CD1c-positive myeloid dendritic cell (primary cell): Measurements from ENCODE around the gene NTHL1.
A peak's percentile ranks its signal among the peaks of the same experiment; 100 is the strongest.

Experiments
- DNase-seq: peaks from one replicate; pipeline ENCODE4 v3.0.0-alpha.2; 2016; ENCODE audit errors: extremely low spot score

NTHL1 gene

DNA sequence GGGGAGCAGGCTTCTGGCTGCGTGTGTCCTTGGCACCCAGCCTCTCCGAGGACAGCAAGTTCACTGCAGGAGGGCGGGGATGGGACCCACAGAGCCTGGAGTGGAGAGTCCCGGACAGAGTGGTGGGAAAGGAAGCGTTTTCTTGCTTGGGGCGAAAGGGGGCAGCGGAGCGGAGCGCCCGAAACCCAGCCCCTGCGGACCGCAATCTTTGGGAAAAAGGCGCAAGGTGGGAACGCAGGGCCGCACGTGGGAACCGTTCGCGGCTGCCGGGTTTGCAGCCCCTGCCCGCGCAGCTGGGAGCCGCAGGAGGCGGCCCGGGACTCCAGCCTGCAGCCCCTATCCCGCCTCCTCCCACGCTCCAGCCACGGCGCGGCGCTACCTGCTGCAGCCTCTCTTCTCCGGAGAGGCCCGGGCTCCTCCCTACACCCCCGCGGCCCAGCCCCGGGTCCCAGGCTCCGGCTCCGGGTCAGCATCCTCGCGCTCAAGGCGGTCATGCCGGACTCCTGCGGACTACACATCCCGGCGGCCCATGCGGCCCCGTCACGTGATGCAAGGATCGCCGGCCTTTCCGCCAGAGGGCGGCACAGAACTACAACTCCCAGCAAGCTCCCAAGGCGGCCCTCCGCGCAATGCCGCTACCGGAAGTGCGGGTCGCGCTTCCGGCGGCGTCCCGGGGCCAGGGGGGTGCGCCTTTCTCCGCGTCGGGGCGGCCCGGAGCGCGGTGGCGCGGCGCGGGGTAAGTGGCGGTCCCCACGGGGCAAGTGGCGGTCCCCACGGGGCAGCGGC is at the start of gene NTHL1, which contains the start of gene TSC2:
Gene NTHL1 (minus strand): TSS at position 505 of the 786 bp plus-strand sequence. CDS start 11 bp downstream, at position 494.
Gene TSC2 (plus strand): TSS at position 656 of the 786 bp plus-strand sequence. CDS start 631 bp downstream, outside the sequence.
- DNase-seq, result peak; percentile 97

DNA sequence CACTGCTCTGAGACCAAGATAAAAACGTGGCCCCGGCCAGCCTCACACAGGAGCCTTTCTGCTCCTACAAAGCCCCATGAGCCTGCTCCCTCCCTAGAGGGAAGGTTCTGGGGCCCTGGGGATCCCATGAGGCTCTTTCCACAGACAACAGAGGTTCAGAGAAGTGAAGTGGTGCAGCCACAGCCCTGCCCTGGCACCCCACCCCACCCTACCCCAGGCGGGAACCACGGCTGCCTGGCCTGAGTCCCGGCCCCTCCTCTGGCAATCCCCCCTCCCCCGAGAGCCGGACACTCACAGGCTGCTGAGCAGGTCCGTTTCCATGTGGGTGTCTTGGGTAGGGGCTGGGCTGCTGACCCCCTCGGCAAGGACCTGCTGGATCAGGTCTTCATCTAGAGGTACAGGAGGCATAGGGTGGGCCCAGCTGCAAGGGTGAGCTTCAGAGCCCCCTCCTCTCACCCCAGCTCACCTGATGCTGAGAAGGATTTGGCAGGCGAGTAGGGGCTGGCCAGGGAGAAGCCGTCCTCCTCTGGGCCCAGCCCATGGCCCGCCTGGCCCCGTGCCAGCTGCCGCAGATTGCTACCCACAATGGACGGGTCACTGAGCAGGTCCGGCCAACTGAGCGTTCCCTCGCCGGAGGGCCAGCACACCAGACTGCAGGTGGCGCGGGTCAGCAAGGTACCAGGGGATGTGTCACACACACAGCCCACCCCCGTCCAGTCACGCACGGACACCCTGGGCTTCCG is 49.4 kb upstream of the NTHL1 start:
- DNase-seq, result no peak

DNA sequence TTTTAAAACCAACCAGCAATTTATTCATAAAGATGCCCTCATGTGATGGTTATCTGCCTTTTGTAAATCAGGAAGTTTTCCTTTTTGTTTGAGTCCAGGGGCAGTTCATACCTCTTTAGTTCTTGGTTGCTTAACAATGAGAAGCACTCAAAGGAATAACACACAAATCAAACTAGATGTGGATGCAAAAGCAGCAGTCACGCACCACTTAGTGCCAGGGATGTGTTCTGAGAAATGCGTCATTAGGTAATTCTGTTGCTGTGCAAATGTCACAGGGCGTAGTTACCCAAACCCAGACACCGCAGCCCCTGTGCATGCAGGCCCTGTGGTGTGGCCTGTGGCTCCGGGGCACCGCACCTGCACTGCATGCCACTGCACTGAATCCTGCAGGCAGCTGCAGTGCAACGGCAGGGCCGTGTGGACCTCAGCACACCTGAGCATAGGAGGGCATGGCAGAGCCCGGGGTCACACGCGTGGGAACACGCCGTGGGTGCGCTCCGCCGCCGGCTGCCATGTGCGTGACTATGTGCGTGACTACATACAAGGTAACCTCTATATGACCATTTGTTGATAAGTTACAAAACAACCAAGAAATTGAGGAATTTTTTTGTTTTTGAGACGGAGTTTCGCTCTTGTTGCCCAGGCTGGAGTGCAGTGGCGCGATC is 48.4 kb upstream of the NTHL1 start:
- no peak for DNase-seq

DNA sequence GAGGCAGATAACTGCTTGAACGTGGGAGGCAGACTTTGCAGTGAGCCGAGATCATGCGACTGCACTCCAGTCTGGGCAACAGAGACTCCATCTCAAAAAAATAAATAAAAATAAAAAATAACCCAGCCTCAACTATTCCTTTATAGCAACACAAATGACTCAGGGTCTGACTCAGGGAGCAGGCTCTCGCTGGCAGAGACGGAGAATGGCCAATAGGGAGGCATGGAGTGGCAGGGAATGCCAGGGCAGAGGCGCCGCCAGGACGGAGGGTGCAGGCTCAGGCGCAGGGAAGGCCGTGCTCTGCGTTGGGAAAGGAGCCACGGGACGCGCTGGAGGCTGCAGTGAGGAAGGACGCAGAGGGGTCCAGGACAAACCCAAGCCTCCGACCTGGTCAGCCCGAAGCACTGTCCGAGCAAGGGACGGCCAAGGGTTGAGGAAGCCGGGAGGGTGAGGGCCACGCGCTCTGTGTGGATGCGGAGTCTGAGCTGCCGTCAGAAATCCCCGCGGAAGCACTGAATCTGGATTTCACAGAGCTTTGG is 47.8 kb upstream of the NTHL1 start:
- no peak for DNase-seq

DNA sequence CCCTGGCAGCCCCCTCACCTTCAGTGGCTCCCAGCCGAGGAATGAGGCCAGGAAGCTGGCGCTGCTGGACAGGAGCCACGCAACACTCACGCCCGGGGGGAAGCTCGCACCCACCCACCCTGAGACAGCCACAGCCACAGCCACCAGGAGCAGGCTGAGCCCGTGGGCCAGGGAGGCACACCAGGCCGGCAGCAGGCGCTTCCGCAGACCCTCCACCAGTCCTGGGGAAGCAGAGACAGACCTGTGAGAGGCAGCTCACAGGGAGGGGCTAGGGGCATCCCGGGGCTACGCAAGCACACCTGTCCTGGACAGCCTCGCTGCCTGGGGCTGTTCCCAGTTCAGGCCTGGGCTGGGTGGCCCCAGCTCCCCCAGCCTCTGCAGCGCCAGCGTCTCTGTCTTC is 46.2 kb upstream of the NTHL1 start:
- DNase-seq, result no peak

DNA sequence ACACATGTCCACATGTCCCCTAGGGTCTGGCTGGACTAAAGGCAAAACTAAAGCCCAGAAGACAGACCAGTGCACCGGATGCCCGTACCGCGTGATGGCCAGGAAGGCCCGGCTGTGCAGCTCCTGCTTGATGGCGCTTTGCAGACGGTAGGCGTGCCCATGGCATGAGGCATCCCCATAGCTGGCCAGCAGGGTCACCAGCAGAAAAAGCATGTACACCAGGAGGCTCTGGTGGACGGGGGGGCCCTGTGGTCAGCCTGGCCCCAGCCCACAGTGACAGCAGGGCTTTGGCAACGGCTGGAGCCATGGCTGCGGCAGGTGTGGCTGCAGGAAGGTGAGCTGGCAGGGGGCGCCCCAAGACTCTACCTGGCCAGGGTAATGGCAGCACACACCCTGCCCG is 45.2 kb upstream of the NTHL1 start:
- DNase-seq, result no peak

DNA sequence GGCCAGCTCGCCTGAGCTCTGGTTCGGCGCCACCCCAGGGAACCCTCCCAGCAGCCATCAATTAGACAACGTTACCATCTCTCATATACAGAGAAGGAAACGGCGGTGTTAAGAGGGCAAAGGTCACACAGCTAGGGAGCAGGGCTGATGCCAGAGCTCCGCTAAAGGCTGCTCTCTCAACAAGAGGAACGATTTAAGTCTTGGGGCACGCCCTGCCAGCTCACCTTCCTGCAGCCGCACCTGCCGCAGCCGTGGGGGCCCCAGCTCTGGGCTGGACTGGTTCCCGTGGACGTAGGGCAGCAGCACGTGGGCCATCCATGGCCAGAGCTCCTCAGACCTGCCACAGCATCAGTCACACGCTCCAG is 44.6 kb upstream of the NTHL1 start:
- no peak for DNase-seq

DNA sequence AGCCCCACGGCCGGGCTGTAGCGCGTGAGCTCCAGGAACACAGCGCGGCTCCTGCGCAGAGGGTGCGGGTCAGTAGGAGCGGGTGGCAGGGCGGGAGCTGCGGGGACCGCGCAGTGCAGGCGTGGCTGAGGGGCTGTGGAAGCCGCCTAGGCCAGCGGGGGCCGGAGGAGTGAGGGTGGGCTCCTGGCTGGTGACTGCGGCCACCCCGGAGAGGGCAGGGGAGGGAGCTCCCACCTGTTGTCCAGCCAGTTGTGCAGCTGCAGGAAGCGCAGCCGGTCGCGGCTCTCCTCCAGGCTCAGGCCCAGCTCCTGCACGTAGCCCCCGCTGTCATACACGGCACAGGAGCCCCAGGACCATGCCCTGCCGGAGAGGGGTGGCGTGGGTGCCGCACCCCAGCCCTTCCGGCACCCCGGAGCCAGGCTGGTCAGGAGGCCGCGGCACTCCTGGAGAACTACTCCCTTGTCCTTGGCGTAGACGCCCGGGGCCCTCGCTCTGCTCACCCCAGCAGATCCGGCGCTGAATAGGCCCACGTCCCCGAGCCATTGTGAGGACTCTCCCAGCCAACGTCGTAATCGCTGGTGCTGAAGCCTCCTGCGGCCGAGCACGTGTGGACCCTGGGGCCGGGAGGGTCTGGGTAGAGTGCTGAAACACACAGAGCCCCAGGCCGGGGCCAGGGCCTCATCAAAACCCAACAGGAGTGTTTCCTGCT is 44.1 kb upstream of the NTHL1 start:
- no peak for DNase-seq

DNA sequence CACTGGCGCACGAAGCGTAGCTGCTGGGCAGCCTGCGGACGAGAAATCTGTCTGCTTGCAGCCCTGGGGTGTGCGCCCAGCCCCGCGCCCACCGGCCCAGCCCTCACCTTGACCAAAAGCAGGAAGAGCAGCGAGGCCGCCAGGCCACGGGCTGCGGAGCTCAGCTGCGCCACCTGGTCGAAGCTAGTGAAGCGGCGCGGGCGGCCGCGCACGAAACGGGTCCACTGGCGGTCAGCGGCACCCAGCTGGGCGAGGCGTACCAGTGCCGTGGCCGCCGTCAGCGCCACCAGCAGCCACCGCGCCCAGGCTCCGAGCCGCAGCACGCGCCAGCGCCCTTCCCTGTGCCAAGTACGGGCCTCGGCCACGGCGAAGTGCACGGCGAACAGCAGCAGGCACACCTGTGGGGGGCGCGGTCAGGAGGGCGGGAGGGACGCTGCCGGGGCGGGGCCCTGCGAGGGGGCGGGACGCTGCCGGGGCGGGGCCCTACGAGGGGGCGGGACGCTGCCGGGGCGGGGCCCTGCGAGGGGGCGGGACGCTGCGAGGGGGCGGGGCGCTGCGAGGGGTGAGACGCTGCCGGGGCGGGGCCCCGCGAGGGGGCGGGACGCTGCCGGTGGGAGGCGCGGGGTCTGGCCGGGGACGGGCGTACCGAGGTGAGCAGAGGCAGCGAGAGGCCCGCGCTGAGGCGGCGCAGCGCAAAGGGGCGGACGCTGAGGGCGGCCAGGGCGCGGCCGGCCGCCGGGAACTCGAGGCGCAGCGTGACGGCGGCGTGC is 43.3 kb upstream of the NTHL1 start:
- no peak for DNase-seq

DNA sequence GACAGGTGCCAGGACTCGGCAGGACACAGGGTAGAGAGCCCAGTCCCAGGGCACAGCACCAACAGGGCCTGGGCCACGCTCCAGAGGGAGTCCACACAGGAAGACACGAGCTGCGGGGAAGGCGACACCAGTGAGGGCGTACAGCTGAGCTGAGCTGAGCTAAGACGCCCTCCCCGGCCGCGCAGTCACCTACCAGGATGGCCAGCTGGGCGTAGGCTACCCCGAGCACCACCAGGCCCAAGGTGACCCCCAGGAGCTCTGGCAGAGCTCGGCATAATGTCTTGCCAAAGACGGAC is 42.8 kb upstream of the NTHL1 start:
- DNase-seq, result no peak

DNA sequence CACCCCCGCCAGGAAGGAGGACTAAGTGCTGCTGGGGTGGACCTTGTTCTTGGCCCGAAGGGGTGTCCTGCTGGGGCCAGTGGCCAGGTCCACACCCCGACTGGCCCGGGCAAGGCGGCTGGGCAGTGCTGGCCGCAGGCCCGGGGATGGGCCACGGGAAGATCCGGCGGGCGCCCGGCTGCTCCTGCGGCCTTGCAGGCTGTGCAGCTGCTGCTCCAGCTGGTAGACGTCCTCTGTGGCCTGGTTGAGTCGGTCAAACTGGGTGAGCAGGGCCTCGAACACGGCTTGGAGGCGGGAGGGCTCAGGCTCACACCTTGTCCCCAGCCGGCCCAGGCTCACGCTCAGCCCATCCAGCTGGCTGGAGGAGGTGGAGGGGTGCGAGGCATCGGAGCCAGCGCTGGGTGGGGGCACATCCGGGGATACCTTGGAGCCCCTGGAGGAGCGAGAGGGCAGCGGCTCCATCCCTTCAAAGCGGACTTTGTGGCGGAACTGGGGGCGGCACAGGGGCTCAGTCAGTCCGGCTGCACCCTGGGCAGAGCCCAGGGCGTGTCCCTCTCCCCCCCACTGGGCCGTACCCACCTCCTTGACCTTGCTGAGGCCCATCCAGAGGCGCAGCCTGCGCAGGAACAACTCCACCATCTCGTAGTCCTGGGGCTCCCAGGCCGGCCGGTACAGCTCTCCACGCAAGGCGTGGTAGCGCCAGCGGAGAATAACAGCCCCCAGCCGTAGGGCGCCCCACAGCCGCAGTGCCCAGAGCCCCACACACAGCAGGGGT is 42.3 kb upstream of the NTHL1 start:
- DNase-seq, result no peak

DNA sequence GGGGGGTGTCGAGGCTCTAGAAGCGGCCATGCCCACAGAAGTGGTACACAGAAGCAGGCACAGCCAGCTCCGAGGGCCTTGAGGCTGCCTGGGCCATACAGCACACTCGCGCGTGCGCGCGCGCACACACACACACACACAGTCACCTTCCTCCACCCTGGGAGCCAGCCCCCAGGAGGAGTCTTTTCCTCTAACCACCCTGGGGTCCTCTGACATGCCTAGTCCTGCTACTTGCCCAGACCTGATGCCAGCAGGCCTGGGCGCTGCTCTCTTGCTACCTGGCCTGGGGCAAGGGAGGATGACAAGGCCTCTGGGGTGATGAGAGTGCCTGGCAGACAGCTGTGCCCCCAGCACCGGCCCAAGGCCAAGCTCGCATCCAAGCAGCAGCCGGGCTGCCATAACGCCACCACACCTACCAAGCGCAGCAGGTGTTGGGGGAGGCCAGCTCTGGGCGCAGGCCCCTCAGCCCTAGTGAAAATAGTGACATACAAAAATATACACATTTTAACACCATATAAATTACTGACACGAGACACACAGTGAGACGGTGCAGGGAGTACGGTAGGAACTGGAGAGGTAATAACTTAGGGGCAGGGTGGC is 41.2 kb upstream of the NTHL1 start:
- DNase-seq, result no peak

DNA sequence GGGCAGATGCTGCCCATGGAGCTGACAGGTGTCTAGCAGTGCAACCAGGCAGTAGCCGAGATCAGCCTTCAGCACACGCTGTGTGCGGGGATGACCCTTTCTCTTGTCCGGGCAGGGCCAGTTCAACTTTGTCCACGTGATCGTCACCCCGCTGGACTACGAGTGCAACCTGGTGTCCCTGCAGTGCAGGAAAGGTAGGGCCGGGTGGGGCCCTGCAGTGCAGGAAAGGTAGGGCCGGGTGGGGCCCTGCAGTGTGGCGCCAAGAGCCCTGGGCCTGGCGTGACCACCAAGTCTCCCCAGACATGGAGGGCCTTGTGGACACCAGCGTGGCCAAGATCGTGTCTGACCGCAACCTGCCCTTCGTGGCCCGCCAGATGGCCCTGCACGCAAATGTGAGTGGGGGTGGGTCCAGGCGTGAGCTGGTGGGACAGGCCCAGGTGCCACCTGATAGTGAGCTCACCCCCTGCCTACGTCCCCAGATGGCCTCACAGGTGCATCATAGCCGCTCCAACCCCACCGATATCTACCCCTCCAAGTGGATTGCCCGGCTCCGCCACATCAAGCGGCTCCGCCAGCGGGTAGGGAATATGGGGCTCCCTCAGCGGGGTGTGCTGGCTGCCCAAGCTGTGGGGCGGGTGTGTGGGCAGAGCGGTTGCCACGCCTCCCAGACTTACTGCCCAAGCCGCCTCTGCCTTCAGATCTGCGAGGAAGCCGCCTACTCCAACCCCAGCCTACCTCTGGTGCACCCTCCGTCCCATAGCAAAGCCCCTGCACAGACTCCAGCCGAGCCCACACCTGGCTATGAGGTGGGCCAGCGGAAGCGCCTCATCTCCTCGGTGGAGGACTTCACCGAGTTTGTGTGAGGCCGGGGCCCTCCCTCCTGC is 40.4 kb upstream of the NTHL1 start:
- DNase-seq, result no peak

DNA sequence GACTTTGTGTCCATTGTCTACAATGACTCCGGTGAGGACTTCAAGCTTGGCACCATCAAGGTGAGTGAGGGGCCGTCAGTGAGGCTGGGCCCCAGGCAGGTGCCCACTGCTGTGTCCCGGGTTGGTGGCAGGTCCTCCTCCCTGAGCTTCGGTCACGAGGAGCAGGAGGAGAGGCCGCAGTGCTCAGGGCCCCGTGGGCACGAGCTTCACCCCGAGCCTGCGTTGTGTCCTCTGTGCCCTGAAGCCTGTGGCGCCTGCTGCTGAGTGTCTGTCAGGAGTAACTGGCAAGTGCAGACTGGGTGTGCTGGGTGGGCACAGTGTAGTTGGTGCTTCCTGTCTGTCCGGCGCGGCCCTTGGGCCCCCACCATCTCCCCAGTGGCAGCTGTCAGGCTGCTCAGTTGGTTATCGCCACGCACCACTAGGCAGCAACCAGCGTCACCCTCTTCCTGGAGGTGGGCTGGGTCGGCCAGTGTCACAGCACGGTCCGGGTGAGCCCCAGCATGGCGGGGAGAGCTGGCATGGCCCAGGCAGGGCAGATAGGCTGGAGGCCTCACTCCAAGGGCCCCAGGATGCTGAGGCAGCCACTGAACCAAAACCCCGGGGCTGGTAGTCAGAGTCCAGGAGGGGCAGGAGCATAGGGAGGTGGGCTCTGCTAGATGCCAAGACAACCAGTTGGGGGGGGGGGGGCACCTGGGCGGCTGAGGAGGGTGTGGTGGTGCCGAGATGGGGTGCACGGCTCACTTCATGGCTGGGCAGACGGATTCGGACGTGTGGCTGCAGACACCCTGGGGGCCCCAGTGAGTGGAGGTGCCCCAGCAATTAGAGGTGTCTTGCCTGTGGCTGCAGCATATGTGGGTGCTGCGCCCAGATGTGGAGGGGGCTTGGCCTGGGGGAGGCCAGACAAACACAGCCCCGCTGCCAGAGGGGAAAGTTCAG is 39.4 kb upstream of the NTHL1 start:
- DNase-seq, result no peak

DNA sequence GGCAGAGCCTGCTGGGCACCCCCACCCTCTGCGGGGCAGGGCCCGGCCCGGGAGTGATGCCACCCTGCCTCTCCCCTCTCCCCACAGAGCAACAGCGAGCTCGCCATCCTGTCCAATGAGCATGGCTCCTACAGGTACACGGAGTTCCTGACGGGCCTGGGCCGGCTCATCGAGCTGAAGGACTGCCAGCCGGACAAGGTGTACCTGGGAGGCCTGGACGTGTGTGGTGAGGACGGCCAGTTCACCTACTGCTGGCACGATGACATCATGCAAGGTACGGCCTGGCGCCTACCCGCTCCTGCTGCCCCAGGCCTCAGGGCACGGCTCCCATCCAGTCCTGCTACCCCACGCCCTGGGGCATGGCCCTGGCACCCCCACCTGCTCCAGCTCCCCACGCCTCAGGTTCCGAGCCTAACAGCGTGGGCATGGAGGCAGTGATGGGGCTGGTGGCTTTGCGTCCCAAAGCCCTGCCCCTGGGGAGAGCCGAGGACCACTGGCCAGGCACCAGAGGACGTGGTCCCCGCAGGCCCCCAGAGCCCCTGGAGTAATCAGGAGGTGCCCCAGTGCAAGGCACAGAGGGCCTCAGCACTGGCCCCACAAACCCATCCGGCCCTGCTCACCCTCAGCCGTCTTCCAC is 38.6 kb upstream of the NTHL1 start:
- no peak for DNase-seq

DNA sequence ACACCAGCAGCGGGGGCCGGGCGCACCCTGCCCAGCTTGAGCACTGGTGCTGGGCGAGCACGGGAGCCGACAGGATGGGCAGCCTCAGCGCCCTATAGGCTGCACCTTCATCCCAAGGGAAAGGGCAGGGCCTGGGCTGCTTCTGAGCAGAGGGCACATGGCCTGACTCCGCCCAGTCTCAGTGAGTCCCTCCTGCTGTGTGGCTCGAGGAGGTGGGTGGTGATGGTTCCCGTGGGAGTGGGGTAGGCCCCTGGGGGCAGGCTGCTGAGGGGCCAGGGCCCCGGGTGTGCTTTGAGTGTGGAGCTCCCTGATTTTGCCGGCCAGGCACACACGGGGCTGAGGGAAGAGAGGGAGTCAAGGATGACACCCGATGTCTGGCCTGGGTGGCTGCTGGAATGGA is 38.0 kb upstream of the NTHL1 start:
- DNase-seq, result no peak

DNA sequence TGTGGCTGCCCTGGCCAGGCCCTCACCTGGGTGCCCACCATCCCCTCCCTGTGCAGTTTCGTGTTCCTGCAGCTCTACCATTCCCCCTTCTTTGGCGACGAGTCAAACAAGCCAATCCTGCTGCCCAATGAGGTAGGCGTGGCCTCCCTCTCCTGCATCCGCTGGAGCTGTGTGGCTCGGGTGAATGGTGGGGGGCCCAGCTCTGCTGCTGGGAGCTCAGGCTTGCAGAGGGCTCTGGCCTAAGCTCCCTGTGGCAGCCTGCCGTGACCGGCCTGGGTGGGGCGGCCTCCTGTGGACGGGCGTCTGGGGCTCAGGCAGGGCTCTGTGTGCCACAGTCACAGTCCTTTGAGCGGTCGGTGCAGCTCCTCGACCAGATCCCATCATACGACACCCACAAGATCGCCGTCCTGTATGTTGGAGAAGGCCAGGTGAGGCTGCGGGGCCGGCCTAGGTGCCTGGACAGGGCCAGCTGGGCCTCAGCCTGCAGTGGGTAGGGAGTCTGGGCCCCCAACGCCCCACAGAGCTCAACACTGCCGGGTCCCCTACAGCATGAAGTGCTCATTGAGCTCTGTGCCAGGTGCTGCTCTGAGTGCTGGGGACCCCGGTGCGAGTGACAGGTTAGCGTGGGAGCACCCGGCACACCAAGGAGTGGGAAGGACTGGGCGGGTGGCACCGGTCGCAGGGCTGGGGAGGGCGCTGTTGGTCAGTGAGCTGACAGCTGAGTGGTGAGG is 37.4 kb upstream of the NTHL1 start:
- no peak for DNase-seq
